DMS 273 (cell line): ENCODE measurements around the gene PGM2.
"Not testable (repeated sequence)": the region's sequence is repeated elsewhere in the genome, so short reads cannot be mapped to it uniquely, and the experiment has no call there.

Source experiments
- DNase-seq: peaks from one replicate; lab custom pipeline; 2025; ENCODE audit not compliant: unreplicated experiment; lab: John Stamatoyannopoulos, UW

PGM2 gene

DNA sequence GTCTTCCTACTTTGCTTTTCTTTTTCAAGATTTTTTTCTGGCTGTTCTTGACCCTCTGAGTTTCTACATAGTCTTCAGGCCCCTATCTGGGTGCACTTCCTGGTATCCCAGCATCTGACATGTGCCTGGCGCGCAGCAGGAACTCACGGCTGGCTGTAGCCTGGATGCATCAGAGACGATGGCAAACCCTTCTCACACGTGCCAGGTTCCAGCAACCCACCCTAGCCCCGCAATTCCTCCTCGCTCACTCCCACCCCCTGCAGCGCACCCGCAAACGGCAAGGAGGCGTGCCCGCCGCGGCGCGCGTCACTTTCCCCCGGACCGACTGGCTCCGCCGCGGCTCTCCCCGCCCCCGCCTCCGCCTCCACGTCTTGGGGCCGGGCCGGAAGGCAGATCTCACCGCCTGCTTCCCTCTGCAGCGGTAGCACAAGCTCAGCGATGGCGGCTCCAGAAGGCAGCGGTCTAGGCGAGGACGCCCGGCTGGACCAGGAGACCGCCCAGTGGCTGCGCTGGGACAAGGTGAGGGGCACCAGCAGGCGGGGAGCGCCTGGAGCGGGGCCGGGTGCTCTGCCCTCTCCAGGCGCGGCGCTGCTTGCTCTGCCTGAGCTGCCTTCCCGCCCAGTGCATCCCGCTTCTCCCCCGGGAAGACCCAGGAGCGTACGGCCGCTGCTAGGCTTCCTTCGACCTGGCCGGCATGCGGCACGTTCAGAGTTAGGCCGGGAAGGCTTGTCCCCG lies at the start of gene PGM2:
Gene PGM2 (plus strand): TSS at position 392 of the 735 bp plus-strand sequence. CDS start 47 bp downstream, at position 439.
- peak; percentile 92 for DNase-seq

DNA sequence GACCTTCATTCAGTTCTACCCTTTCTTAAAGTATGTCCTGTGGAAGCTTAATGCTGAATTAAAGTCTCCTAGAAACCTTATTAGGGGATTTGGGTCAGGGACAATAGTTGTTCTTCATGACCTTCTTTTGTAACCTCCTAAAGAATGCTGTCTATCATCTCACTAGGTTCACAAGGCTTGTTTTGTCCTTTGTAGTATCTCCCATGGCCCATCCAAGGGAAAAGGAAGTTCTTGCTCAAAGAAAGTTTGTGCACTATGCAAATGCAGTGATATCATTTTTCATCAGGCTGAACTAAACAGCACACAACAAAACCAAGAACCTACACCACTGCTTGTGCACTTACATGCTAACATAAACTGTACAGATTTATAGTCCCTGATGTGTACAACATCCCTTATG lies 46.6 kb upstream of the PGM2 start:
- DNase-seq: no peak

DNA sequence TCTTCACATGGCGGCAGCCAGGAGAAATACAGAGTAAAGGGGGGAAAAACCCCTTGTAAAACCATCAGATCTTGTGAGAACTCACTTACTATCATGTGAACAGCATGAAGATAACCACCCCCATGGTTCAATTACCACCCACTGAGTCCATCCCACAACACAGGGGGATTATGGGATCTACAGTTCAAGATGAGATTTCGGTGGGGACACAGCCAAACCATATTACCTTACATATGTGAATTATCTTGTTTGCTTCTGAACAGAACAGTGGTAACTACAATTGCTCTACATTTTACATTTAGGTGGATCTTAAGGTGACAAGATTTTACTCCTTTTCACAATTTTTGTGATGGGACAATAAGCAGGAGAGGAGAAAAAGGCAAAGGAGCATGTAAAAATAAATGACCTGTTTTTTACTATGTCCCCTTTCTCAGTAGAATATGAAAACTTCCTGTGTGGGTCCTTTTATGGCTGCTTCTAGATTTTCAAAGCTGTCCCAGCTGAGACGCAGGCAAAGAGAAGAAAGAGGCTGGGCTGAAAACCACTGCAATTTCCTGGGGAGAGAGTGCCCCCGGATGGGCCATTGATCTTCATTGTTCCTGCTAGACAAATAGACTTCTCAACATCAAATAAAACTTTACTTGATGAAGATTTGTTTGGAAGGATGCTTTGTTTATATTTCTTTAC lies 45.9 kb upstream of the PGM2 start:
- no peak for DNase-seq

GRCh38 chr4:37781131-37781455 lies 45.4 kb upstream of the PGM2 start:
- DNase-seq: no peak

DNA sequence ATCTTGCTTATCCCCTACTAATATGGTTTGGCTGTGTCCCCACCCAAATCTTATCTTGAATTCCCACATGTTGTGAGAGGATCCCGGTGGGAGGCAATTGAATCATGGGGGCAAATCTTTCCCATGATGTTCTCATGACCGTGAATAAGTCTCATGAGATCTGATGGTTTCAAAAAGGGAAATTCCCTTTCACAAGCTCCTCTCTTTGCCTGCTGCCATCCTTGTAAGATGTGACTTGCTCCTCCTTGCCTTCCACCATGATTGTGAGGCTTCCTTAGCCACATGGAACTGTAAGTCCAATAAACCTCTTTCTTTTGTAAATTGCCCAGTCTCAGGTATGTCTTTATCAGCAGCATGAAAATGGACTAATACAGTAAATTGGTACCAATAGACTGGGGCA lies 40.2 kb upstream of the PGM2 start:
- not testable (repeated sequence) for DNase-seq

- DNase-seq: peak; percentile 2
Observed at GRCh38 chr4:37787883-37788460, 38.5 kb upstream of the PGM2 start.

DNA sequence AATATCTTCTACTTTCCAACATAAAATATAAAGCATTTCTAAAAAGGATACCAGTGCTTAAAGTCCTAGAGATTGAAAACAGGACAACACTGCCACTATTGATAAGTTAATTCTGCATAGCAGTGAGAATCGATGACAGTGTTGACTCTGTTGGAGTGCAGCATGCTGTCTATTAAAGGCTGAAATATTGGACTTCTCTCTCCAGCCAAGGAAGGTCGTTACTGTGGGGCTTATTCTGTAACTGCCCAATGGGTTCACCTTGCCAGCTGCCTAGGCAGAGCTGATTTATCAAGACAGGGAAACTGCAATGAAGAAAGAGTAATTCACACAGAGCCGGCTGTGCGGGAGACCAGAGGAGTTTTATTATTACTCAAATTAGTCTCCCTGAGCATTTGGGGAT lies 37.7 kb upstream of the PGM2 start:
- DNase-seq: no peak

DNA sequence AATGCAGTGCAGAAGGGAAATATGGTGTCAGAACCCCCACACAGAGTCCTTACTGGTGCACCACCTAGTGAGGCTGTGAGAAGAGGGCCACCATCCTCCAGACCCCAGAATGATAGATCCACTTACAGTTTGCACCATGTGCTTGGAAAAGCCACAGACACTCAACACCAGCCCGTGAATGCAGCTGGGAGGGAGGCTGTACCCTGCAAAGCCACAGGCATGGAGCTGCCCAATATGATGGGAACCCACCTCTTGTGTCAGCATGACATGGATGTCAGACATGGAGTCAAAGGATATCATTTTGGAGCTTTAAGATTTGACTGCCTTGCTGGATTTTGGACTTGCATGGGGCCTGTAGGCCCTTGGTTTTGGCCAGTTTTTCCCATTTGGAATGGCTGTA lies 34.2 kb upstream of the PGM2 start:
- DNase-seq: no peak

- peak; percentile 76 for DNase-seq
Observed at GRCh38 chr4:37793562-37793961, 32.9 kb upstream of the PGM2 start.

- DNase-seq: peak; percentile 78
Observed at GRCh38 chr4:37794056-37794455, 32.4 kb upstream of the PGM2 start.

DNA sequence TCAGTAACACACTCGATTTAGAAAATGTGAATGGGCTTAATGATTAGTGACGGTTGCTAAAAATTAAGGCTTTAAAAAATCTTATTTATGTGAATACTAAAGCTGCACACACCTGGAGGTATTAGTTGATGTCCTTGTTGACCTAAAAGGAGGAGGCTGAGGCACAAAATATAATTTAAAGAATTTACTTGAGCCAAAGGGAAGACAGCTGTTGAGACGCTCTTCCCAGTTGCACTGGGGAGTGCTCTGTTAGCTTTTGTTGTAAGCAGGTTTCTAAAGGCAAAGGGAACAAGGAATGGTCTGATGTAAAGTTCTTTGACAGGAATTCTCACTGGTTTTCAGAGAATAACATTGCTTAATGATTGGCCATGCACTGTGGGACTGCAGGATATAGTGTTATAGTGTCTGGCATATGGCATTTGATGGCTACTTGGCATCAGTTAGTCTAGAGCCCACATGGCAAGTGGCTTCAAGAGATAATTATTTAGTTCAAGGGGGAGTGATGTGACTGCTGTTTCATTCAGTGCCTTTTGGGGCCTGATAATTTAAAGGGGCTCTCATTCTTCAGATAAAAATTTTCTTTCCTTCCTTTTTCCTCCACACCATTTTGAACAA lies 30.8 kb upstream of the PGM2 start:
- peak; percentile 80 for DNase-seq

DNA sequence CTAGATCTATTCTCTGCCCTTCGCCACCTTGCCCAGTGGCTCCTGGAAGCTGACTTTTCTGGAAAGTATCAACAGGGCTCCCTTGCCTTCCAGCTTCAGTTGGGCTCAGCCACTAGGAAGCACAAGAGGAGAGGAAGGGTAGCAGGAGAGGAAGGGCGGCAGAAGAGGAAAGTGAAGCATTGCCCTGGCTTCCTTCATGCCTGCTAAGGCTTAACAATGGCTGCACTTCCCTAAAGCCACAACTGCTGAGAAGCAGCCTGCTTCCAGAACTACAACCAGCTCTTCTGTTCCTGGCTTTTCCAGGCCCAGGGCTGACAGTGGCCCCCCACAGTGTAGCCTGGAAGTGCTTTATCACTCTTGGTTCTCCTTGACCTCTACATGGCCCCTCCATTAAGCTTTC lies 29.1 kb upstream of the PGM2 start:
- DNase-seq: no peak

DNA sequence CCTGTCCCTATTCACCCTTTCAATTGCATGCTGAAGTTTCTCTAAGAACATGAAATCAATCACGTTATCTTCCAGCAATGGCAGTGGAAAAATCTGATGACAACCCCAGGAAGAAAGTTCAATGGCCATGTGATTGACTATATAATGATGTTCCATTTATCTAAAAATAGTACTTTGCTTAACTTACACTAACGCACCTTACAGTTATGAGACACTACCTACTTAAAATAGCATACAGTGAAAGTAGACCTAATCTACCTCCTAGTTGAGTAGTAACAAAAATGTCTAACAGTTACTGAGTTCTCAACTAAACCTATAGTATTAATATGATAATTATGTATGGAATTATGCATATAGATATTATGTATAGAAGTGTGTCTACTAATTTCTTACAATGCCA lies 28.6 kb upstream of the PGM2 start:
- no peak for DNase-seq

- DNase-seq: no peak
Observed at GRCh38 chr4:37798616-37799015, 27.9 kb upstream of the PGM2 start.

- no peak for DNase-seq
Observed at GRCh38 chr4:37799941-37800554, 26.4 kb upstream of the PGM2 start.

DNA sequence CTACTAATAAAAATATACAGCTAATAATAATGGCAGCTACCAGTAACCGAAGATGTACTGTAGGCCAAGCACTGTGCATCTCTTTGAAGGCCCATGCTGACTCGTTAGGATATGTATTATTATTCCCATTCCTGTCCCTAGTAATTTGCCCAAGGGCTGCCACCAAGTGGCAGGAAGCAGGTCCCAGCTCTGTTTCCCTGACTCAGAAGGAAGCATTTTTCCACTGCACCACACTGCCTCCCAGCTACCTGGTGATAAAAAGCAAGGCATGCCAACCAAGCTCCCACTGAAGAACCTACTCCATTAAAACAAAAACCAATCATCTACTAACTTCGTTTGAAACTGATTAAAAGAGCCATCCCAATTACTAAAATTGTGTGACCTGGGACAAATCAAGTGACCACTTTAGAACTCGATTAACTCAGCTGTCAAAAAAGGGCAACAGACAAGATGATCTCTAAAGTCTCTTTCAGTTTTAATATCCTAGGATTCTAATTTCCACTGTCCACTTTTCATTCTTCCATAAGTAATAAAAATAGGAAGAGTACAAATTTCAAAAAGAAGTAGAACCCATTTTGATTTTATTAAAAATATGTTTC lies 24.3 kb upstream of the PGM2 start:
- peak; percentile 84 for DNase-seq

- DNase-seq: peak; percentile 48
Observed at GRCh38 chr4:37803348-37803973, 23.0 kb upstream of the PGM2 start.

- DNase-seq: no peak
Observed at GRCh38 chr4:37805091-37805490, 21.4 kb upstream of the PGM2 start.

DNA sequence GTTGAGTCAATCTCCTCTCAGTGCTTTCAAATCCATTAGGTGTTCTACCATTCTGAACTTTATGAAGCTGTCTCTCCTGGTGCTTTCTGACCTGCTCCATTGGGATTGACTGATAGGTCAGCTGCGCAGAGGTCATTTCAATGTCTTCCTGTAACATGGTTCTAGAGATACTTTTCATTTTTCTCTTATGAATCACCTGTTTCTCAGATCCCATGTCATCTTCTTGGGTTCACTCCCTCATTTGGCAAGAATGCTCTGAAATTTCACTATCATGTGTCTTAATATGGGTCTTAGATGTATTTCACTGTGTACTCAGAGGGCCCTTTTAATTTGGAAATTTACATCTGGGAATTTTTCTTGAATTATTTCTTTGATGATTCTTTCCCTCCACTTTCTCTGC lies 13.8 kb upstream of the PGM2 start:
- DNase-seq: no peak

GRCh38 chr4:37815591-37815990 lies 10.9 kb upstream of the PGM2 start:
- DNase-seq: no peak

DNA sequence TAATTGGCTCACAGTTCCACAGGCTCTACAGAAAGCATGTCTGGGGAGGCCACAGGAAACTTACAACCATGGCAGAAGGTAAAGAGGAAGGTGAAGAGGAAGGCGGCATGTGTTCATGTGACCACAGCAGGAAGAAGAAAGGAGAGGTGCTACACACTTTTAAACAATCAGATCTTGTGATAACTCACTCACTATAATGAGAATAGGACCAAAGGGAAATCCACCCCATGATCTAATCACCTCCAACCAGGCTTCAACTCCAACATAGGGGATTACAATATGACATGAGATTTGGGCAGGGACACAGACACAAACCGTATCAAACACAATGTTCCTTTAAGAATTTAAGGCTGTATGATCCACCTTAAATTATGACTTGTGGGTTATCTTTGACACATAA lies 10.5 kb upstream of the PGM2 start:
- DNase-seq: no peak
